ENCODE results near the gene ZNF232.
"Not testable (repeated sequence)": the region's sequence is repeated elsewhere in the genome, so short reads cannot be mapped to it uniquely, and the experiment has no call there.

The ZNF232 gene

DNA sequence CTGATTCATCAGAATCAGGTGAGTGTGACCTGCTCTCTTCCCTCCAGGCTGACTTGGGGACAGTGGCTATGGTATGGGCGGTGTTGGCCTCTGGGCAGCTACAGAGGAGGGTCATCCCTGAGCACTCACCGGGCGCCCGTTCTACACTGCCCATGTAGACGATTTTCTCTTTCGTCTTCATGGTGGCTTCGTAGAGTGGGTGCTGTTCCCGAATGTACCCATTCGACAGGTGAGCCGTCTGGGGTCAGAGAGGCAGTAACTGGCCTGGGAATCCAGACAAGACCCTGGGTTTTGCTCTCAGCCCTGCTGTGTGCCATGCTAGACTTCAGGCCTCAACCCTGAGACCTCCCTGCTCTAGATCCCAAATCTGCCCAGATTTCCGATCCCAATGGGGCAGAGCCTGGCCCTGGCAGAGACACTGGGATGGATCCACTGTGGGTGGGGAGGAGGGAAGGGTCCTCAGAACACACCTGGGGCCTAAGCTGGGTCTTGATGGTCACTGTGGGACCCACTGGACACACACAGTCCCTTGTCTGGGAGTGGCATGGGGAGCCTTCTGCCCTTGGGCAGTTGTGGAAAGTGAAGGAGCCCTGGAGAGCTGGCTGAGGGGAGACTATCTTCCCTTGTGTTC, 17.3 kb upstream of the ZNF232 start:
- no peak for DNase-seq

DNA sequence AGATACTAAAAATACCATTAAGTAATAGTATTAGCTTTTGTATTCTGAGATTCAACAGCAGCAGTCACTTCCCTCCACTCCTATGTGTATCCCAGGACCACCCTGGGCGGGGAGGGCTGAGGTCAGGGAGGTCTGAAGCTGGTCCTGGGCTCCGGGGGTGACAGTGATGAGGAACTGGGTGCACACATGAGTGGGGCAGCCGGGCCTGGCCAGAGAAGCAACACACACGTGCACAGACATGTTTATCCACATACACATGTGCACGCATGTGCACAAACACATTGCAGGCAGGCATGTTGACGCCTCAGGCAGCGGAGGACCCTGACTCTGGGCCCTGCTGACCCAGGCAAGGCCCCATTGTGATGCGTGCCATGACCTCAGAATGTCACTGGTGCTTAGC, 16.7 kb upstream of the ZNF232 start:
- DNase-seq = not testable (repeated sequence)

DNA sequence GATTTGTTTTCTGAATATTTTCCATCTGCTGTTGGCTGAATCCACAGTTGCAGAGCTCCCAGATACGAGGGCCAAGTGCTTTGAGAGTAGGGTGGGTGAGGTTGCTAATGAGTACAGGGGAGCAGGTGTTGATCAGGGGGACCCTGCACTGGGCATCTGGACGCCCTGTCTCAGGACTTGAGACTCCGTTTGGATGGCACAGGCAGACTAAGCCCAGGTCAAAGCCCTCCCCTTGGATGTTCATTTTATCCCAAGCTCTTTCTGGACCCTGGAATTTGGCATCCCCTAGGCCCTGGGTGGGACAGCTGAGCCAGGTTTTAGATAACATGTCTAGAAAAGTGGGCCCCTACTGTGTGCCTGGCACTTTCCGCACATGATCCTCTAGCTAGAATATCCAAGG, 16.2 kb upstream of the ZNF232 start:
- no peak for DNase-seq

DNA sequence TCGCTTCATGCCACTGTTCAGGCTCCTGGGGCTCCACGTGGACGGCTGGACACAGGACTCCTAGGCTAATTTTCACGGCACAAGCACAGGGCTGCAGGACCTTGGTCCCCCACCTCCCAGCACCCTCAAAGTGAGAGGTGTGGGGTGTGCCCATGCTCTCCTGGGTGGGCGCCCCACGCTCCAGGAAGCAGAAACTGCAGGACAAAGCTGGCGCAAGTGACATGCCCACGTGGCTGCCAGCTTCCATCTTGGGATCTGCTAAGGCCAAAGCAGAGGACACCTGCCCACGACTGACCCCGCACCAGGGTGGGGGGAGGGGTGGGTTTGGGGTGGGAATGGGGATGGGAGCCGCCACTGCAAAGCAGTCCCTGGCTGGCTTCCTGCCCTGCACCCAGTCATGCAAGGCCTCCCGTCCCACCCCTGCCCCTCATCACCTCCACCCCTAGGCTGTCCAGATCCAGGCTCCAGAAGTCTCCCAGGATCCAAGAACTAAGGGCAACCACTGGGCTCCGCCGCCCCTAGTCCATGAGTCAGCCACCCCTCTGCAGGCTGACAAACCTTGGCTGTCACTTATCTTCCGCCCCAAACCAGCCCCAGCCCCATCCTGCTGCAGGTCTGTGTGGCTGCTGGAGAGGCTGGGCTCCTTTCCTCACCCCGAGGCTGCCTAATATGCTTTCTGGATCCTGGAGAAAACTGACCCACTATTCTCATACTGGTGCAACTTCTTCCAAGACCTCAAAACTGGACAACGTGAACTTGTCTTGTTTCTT, 15.2 kb upstream of the ZNF232 start:
- no peak for DNase-seq

DNA sequence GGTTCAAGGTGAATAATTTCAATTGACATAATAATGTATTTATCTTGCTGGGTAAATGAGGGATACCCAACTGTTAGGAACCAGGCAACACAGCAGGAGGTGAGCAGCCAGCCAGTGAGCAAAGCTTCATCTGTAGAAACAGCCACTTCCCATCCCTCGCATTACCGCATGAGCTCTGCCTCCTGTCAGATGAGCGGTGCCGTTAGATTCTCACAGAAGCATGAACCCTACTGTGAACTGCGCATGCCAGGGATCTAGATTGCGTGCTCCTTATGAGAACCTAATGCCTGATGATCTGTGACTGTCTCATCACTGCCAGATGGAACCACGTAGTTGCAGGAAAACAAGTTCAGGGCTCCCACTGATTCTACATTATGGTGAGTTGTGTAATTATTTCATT, 13.2 kb upstream of the ZNF232 start:
- not testable (repeated sequence) for DNase-seq

DNA sequence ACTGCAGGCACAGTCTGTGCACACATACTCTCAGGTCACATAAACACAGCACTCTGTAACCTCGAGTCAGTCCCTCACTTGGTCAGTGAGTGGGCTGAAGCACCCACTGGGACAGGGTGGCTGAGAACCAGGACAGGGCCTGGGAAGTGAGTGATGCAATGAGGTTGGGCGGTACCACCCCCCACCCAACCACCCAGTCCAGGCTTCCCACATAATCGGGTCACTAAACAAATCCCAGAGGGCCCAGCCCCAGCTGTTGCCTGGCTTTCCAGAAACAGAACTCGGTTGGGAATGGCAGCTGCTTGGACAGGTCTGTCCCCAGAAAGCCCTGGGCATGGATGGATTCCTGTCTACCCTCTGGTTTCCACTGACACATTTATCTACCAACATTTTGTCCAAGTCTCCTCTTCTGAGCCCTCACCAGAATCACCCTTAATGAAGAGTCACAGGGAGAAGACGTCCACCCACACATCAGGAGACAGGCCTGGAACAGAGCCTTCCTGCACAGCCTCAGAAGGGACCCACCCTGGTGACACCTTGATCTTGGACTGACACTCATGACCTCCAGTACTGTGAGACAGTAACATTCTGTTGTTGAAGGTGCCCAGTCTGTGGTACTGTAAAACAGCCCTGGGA, 12.6 kb upstream of the ZNF232 start:
- DNase-seq = not testable (repeated sequence)

DNA sequence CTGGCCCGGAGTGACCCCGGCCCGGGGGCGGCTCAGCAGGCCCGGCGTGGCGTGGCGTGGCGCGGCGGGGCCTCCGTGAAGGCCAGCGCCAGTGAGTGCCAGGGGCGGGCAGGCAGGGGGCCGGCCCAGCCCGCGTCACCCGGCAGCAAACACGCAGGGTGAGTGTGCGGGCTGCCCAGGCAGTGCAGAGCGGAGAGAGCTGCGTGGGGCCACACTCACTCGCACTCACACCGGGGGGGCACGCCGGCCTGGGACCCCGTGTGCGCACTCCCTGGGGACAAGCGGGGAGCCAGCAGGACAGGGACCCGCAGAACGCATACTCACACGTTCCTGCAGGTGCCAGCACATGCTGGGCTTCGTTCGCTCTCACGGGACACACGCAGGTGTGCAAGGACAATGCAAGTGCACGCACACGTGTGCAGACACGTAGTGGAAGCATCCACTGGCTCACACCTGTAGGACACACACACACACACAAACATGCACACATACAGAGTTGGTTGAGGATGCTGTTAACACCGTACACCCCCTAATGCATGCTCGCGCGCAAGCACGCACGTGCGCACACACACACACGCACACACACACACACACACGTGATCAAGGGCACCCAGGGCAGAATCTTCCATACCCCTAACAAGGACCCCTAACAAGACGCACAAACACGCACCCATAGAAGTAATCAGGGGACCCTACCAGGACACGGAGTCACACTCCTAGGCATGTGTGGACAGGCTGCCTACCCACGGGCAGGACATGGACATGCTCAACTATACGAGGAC, 11.9 kb upstream of the ZNF232 start:
- no peak for DNase-seq

DNA sequence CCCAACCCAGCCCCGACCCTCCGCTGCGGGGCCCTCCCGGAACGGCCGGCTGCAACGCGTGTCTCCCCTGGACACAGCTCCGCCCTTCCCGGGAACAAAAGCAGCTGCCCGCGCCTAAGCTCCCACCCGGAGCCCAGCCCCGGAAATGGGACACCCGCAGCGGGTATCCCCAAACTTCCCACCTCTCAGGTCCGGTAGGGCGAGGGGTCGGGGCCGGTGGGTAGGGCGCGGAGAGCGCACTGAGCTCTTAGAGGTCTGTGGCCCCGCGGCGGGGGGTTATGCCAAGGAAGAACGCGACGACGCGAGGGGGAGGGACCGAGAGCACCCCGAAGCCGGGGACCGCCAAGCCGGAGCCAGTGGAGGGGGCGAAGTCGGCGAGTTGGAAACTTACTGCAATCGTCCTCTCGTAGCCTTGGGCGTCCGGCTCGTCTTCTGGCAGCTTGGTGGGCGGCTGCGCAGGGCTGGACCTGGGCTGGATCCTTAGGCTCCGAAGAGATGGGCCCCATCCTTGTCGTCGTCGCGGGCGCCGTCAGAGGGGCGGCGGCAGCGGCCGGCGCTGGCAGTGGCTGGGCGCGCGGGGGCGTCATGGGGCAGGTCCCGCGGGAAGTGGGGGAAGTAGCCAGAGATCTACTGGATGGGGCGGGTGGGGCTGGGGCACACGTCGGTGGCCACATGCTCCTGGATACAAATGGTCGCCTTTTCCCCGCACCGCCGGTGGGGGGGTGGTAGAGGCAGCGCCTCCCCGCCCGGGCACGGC, 11.1 kb upstream of the ZNF232 start:
- no peak for DNase-seq

DNA sequence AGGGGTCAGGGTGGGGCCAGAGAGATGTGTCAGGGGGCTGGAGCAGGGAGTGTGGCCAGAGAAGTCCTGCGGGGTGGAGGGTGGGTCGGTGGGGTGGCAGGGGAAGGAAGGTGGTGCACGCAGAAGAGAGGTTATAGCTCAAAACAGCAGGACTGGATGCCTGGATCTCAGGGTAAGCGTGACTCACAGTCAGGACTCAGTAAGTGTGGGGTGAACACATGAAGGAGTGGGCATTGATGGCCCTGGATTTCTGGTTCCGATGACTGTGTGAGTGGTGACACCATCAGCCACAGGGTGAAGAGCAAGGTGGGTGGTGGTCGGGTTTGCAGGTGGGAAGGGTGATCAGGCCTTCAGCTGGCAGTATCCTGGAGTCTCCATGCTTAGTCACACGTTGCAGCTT, 10.4 kb upstream of the ZNF232 start:
- not testable (repeated sequence) for DNase-seq

DNA sequence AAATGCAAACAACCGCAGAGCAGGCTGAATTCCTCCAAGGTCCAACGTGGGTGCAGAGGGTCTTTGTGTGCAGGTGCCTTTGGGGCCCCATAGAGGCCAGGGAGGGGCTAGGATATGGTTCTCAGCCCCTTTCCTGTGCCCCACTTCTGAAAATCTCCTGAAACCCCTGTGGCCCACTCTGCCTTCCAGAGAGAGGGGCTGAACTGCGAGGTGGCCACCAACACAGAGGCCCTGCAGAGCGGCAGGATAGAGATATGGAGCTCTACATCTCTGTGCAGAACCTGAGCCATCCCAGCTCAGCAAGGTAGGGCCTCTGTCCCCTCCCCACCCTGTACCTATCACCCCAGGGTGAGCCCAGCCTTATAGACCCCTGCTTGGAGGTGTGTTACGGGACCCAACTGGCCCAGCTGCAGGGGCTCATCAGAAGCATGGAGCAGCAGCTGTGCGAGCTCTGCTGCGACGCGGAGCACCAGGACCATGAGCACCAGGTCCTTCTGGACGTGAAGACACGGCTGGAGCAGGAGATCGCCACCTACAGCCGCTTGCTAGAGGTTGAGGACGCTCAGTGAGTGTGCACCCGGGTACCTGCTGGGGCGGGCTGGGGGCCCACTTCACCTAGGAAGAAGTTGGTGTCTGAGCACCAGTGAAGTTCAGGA, 9.6 kb upstream of the ZNF232 start:
- DNase-seq = no peak

DNA sequence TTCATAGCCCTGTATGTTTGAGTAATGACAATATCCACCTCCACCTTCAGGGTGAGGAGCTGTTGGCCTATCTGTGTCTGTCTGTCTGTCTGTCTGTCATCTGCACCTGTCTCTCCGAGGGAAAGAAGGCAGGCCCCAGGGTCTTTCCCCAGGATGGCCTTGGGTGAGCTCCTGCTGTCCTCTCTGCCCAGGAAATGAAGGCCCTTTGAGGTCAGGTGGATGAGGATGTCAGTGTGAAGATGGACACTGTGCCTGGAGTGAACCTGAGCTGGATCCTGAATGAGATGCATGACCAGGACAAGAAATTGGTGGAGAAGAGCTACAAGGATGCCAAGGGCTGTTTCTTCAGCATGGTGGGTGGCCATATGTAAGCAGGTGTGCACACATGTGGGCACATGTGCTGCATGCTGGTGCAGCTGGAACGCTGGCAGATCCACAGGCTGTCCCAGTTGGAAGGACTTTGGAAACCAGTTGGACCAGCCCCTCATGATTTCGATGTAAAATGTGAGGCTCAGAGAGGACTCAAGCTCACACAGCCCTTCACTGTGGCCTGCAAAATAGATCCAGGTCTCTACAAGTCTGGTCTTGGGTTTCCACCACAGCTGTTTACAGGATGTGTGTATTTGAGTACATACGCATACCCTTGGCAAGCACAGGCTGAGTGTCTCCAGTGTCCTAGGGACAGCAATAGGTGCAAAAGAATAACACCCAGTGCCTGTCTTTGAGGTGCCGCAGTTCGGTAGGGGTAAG, 8.9 kb upstream of the ZNF232 start:
- not testable (repeated sequence) for DNase-seq

DNA sequence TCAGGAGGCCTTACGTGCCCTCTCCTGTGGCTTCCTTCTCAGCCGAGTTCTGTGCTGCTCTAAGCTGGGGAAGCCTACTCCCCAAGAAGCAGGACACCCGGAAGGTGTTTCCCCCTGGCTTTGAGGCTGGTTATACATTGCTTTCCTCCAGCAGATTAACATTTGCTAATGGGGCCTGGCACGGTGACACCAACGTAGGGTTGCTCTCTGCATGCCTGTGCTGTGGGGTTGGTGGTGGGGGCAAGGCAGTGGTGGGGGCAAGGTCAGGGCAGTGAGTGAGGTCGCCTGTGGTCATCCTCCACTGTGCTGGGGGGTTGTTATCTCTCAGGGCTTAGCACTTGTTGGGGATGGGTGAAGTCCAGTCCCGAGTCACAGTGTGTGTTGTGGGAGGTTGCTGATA, 8.4 kb upstream of the ZNF232 start:
- no peak for DNase-seq

DNA sequence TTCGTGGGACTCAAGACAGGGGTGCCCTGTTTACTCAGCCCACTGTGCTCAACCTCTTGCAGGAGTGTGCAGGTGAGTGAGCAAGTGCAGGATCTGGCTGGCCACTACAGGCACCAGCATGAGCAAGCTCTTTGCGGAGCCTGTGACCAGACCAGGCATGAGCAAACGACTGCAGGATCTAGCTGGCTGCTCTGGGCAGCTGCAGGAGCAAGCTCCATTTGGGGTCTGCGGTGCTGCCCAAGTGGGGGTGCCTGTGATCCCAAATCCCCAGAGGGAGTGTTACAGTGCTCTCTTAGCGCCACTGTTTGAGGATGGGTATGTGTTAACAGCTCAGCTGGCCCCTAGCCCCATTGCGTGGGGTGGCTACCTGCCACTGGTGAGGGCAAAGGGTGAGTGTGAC, 6.5 kb upstream of the ZNF232 start:
- DNase-seq = no peak

DNA sequence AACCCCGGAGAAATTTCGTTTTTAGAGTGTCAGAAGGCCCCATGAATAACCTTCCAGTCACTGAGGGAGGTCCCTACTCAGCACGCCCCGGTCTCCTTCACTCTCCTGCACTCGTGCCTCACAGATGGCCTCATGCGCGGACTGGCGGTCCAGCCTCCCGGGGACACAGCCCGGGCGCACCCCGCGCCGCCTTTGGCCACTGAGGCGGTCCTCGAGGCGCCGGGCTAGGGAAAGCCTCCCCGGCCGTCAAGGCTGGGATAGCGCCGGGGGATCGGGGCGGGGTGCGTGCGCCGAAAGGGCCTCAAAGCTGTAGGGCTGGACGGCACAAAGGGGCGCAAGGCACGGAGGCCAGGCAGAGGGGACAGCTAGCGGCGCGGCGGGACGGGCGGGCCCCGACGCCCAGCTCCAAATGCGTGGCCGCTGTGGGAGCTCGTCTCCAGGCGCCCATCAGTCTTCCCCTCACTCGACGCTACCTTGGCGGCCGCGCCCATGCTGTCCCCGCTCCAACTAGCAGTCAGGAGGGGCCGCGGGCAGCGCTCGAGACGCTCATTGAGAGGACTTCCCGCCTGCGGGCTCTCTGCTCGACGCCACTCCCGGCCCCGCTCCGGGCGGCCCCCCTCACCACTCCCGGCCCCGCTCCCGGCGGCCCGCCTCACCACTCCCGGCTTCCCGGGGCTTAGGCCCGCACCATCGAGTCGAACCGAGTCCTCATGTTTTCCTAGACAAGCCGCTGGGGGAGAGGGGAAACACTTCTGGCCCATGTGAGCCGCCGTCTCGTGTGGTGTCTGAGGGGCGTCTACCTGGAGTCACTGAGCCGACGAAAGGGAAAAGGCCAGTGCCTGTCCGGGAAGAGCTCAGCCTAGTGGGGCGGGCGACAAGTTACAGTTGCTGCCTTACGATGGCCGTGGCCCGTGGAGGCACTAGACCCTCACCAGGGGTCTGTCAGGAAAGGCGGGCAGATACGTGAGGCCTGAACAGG, 4.3 kb upstream of the ZNF232 start, which contains the start of gene USP6:
Gene USP6 (plus strand): TSS at position 360 of the 979 bp plus-strand sequence. CDS start 14,336 bp downstream, outside the sequence.
- DNase-seq = no peak

DNA sequence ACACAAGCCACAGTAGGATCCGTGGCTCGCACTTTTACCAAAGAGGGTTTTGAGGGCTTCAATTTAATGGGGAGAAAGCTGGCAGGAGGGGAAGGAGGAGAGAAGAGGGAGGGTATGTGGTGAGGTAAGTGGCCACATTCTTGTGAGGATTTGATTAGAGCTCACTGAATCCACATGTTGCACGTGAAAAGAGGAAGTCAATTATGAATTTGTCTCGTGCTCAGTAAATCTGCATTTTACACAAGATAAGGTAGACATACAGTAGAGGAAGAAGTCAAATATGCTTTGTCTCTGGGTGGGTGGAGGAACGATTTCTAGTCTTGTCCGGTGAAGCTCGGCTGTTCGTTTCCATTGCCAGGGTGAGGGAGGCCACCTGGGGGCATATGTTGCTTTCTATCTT, 862 bp downstream of the ZNF232 start:
- no peak for DNase-seq

DNA sequence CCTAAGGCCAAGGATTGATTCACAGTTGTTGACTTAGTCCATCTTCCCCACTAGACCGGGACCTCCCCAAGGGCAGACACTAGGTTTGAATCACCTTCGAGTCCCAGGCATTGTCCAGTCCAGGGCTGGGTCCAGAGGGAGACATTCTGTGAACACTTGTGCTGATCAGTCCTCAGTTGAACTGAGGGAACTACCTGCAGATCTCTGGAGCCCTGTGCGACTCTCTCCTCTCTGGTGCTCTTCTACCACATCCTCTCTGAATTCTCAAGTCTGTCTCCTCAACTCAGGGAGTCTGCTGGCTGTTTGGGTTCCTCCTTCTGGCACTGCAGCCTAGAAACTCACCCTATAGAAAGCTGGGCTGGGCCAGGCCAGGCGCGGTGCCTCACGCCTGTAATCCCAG, 10.8 kb downstream of the ZNF232 start:
- DNase-seq = no peak

DNA sequence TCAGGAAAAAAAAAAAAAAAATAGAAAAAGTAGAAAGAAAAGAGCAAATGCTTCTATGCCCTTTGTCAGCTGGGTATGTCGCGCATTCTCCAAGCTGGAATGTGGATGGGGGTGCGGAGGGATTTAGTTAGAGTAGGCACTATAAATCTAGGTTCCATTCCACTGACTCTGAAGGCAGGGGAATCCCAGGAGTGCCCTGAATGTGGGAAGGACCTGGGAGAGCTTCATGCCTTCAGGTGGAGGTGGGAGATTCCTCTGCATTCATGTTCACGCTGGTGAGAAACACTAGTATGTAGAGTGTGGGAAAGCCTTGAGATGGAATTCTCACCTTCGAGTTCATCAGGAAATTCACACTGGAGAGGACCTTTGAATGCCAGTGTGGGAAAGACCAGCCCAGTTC, 12.4 kb downstream of the ZNF232 start:
- no peak for DNase-seq

DNA sequence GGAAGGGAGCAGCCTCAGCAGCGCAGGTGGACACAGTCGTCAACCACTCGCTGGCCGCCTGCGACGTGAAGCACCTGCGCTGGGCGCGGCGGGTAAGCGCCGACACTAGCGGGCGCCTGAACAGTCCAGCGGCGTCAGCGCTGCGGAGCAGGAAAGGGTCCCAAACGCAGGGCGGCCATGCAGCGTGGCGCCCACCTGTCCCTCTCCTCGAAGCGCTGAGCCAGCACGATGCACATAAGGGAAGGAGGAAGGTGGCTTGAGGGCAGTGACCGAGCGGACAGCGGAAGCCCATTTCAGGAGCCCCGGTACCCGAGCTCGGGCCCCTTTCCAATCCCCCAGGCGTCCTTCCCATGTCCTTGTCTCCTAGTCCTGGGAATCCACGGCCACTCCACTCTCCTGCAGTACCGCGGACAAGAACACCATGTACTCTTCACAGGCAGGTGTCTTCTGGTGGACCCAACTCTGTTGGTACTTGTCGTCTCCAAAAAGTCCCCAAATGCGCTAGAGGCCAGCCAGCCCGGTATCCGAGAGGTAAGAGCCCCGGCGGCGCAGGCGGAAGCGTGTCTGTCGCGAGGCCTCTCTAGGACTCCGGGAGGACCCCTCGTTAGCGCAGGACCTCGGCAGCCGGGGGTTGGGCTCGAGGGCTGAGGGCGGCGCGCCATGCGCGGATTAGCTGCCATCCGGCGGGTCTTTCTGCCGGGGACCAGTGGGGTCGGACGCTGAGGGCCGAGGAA, 14.4 kb downstream of the ZNF232 start:
- peak; percentile 26 for DNase-seq

DNA sequence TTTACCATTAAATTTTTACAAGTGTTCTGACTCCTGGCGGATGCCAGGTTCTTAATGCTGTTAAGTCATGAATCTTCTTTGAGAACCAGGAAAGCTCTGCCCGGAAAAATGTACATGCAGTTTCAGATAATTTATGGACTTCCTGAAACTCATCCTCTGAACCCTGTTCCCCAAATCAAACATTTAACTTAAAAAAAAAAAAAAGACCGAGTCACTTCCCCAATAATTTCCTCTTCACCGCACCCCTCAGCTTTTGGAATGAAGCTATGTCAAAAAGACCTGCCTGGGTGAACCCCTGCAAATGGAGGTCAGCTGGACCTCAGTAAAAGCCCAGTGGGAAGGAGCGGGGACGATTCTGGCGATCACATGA, 15.0 kb downstream of the ZNF232 start:
- no peak for DNase-seq
